G401 (cell line): ENCODE measurements around the gene ARHGAP8. TPM values are rescaled to one million over a fixed set of nuclear protein-coding genes. Genes with fewer than 3 reads are reported as not detected.

ENCODE experiments used
- DNase-seq: peaks from one replicate; pipeline ENCODE4 v3.0.0-alpha.2; 2015; ENCODE audit warnings: low spot score
- in situ Hi-C: cut with HindIII; loops from 2 replicates; pipeline ENCODE4 v1.10.0; 2016; ENCODE audit warnings: low sequenced_read_pairs, mixed read lengths
- total RNA-seq: library from RNA; depleted of rRNA; stranded (reverse); fragments of >200 nt; shearing (Covaris generic); gene quantifications from 2 replicates; pipeline ENCODE4 v1.2.3, GENCODE V29; 2014

ARHGAP8 gene
- total RNA-seq, 1 experiment from 2014 or later = 15.7 TPM

DNA sequence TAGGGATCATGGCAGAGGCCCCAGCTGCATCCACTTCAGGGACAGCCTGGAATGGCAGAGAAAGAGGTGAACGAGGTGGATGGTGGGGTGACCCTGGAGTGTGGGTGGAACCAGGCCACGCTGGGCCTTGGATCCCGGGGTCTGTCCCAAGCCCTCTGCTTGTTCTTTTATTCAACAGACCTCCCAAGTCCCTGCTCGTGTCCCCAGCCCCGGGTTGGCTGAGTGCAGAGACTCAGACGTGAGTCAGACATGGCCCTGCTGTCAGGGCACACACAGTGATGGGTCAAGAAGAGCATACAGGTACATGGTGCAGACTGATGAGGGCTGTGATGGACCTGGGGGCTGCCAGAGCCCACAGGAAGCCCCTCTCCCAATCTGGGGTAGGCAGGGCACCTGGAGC lies 6.6 kb downstream of the ARHGAP8 start:
- in situ Hi-C loops = no loop called here
- no peak for DNase-seq

DNA sequence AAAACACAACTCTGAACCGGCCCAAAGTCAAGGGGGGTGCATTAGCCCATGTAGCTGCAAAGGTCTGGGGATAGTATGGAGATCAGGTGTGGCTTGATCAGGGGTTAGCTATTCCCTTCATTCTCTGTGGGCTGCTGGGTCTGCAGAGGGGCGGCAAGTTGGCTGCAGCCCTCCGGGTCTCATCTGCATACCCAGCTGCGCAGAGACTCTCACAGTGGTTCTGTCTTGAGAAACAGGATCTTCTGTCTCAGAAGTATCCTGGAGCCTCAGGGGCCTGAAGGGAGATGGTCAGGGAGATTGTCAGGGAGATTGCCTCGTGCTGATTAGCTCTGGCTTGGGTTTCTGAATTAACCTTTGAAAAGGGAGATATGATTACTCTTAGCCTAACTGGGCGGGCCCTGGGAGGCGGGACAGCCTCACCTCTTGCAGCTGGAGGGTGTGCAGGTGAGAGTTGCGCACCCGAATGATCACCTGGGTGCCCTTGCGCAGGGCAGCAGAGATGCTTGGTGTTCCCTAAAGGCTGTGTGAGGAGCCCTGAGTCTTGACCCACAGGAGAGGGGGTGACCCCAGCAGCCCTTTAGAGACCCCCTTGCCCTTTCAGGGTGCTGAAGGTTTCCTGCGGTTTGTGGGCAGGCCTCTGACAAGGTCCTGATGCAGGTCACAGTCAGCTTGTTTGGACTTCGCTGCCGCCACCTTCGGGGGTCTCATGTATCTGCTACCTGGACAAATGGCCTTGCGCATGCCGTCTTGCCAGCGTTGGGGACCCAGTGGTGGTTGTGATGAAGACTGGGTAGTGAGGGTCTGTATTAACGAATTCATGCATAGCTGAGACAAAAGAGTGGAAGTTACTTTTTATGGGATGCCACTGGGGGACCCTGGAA lies 7.3 kb downstream of the ARHGAP8 start:
- no peak for DNase-seq
- in situ Hi-C loops = no loop called here

DNA sequence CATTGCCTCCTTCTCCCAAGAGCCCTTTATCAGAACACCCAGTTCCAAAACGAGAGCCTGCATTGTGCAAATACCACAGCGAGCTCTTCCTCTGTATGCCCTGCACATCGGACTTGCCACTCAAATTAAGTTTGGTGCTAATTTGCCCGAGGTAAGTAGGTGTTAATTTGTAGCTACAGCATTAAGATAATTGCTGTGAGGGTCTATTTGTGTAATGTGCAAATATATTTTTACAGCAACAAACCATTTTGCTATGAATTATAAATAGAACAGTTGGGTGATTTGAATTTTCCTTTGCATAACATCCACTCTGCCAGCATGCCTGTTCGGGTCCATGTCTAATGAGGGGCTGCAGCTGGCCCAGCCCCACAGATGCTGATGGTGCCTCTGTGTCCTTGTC lies 8.1 kb downstream of the ARHGAP8 start:
- in situ Hi-C loops = no loop called here
- DNase-seq = no peak

DNA sequence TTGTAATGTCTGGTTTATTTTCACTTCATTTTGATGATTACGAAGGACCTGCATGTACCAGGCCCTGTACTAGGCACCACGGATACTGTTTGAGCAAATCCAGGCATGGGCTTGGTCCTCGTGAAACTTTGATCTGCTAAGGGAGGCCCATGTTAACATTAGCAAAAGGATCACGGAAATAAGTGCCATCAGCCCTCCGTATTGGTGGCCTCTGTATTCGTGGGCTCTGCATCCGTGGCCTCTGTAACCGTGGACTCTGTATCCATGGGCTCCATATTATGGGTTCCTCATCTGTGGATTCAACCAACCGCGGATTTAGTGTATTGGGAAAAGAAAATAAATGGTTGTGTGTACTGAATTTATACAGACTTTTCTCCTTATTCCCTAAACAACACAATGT lies 8.7 kb downstream of the ARHGAP8 start:
- no peak for DNase-seq
- in situ Hi-C loops = no loop called here

DNA sequence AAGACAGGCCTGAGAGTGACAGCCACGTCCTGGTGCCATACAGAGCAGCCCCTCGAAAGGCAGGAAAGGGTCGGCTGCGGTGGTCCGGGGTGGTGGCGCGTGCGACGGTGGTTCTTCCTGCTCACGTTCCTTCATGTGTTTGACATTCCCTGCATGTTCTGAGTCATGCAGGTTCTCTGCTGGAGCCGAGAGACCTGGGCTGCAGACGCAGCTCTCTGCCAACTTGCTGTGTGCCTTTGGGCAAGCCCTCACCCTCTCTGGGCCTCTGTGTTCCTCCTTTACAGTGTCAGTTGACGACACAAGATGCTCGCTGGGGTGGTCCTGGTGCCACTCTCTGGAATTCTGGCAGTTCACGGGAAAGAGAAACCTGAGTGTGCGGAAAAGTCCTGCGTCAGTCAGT lies 12.0 kb downstream of the ARHGAP8 start:
- in situ Hi-C loops = no loop called here
- no peak for DNase-seq

DNA sequence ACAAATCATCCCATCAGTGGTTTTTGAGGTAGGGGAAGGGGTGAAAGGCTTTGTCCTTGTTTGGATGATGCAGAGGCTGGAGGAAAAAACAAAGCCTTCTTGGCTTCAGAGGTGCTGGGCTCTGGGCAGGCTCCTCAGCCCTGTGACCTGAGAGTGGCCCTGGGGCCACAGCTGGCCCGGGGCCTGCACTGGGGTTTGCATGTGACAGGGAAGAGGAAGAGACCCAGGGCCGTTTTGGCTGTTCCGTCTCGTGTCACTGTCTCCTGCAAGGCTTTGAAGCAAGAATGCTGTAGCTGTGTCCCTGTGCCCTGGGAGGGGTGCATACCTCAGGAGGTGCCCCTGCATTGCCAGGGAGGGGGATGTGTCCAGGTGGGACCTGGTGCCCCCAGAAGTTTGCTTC lies 12.6 kb downstream of the ARHGAP8 start:
- DNase-seq = no peak
- in situ Hi-C loops = no loop called here

DNA sequence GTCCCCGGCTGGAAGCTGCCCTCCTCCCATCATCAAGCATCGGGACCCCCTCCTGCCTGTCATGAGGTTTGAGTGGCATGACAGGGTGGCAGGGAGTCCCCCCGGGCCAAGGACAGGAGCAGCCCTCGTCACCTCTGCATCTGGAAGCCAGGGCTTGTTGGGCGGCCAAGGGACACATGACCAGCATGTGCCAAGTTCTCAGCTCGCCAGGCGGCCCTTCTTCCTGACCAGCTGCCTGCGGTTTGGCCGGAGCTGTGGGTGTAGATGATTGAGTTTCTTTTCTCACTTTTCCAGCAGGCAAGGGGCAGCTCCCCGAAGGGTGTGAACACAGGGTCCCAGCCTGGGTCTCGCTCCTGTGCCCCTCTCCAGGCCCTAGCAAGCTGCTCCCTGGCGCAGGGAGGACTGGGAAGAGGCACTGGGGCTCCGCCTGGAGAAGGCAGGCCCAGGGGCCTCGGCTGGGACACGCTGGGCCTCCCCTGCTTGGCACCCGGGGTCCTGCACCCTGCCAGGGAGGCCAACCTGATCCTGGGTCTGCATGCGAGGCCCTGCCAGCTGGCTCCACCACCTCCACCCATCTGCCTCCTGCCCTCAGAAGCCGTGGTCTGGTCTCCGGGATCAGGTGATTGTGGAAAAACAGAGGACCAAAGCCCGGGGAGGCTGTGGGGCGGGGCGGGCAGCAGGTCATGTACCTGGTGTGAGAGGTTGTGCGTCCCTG lies 13.4 kb downstream of the ARHGAP8 start:
- in situ Hi-C loops = no loop called here
- DNase-seq = no peak

DNA sequence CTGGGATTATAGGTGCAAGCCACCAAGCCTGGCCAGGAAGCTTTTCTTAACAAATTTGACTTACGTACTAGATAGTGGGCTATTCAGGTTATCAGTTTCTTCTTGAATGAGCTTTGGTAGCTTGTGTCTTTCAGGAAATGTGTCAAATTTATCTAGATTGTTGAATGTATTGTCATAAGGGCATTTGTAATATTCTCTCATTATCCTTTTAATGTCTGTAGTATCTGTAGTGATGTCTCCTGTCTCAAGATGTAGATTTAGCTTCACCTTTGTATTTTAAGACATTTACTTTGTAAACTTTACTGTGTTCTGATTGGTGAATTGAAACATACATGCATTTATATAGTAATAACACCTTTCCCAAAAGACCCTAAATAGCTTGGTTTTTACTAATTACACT lies 20.7 kb downstream of the ARHGAP8 start:
- in situ Hi-C loops = no loop called here

DNA sequence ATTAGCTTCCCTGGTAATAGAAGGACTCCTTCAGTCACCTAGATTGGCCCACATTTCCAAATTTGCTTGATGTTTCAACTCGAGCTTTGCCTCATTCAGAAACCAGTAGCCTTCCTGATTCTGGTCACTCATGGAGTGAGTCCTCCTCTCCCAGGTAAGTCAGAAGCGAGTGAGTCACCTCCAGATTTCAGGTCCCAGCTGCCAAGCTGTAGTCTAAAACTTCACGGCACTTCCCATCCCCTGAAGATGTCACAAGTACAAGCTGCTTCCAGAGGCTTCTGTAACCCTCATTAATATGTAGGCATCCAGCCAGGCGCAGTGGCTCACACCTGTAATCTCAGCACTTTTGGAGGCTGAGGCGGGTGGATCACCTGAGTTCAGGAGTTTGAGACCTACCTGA lies 23.5 kb downstream of the ARHGAP8 start:
- in situ Hi-C loops = no loop called here

More for the DNA sequence above, 20.7 kb downstream of the ARHGAP8 start:
- DNase-seq = no peak

DNA sequence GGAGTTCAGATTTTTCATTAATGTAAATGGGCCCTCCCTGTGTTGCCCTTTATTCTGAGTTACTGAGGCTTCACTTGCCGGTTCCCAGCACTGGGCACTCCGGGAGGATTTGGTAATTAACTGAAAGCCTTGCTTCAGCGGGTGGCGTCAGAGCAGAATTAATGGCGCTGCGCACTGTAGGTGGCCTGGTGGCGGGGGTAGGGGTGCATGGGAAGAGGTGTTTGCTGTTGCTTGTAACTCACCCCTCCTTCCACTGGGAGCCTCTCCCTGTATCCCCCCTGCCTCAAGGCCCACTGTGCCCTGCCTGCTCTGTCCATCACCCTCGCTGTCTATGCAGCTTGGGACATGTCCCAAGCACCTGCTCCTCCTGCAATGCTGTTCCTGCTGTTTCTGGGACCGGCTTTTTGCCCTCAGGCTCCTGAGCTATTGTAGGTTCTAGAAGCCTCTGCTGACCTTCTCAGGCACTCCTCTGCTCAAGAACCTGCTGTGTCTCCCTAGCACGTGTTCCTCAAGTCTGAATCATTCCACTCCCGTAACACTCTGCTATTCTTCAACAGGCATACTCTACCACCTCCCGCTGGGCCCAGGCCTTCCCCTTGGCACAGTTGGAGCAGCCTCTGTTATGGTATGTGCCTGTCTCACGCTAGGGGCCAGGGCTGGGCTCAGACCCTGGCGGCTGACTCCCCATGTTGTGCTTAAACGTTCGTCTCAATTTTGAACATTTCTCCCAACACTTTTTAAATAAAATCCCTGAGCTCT lies 24.4 kb downstream of the ARHGAP8 start:
- in situ Hi-C loops = no loop called here
- no peak for DNase-seq

More for the DNA sequence above, 23.5 kb downstream of the ARHGAP8 start:
- no peak for DNase-seq

DNA sequence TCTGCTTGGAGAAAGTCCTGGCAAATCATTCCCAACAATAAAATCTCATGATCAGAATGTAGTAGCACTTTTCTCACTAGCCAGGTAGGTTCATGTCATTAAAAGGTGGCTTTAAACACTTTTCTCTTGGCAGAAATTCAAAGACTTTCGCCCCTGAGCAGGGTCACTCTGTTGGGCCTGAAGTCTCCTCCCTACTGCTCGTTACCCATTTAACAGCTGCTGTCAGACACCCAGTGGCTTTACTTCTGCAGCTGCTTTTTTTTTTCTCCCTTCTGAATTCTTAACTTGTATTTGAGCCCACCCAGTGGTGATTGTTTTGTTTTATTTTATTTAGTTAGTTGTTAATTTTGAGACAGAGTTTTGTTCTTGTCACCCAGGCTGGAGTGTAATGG lies 25.0 kb downstream of the ARHGAP8 start:
- no peak for DNase-seq
- in situ Hi-C loops = no loop called here

DNA sequence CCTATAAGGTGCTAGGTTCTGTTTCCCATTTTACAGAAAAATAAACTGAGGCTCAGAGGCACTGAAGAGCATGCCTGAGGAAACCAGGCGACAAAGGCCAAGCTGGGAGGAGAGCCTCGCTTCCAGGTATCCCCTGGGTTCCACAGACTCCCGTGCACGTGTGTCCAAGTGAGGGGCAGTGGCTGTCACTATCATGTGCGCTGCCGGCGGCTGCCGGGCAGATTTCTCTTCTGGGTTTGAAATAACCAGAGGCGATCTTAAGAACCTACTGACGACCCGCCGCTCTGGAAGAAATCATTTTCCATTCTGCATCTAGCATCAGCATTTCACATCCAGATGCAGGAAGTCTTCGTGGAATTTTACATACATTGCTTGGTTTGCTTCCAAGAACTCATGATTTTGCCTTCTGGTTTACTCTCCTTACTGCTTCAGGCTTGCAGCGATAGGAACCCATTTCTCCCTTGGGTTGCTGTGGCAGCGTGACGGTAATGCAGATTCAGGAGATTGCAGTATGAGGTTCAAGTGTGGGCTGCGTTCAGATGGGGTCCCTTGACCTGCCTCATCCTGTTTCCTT lies 28.6 kb downstream of the ARHGAP8 start:
- DNase-seq = no peak
- in situ Hi-C loops = no loop called here

DNA sequence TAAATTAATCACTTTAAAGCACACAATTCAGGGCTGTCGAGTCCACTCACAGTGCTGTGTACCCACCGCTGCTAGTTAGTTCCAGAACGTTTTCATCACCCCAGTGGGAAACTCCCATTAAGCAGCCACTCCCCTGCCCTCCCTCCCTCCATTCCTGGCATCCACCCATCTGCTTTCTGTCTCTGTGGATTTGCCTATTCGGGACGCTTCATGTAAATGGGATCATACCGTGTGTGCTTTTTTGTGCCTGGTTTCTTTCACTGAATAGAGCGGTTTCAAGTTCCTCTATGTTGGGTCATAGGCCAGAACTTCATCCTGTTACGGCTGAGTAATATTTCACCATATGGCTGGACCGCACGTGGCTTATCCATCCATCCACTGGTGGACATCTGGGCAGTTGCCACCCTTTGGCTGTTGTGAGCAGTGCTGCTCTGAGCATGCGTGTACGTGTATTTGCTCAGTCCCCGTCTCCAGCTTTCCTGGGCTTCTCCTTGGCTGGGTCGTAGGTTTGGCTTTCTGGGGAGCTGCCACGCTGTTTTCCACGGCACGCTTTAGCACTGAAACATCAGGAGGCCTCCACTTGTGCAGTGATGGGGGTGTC lies 30.1 kb downstream of the ARHGAP8 start:
- DNase-seq = no peak
- in situ Hi-C loops = no loop called here

DNA sequence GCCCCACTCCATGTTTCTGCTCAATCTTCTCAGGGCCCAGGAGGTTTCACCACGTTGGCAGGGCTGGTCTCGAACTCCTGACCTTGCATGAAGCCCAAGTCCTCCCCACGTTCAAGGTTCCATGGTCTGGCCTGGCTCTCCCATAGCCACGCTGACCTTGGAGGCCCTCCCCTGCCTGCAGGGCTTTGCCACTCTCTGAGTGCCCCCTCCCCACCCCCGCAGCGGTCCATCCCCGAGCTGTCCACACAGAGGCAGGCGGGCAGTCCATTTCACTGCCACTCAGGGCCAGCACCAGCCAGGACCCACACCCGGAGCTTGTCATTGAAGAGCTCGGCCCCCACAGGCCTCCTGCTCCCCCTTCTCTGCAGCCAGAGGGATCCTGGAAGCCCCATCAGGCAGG lies 30.7 kb downstream of the ARHGAP8 start:
- in situ Hi-C loops = no loop called here
- DNase-seq = no peak

DNA sequence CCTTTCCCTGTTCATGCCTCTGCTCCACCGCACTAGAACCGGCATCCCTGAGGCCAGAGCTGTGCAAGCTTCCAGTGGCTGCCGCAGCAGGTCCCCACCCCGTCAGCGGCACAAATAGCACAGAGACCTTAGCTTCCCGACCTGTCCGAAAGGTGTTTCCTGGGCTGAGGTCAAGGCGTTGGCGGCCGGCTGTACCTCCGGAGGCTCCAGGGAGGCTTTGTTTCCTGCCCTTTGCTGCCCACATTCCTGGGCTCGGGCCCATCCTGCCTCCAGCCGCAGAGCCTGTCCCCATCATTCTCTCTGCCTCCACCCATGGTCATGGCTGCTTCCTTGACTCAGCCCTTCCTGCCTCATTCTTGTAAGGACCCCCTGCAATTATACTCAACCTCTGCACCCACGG lies 31.2 kb downstream of the ARHGAP8 start:
- in situ Hi-C loops = no loop called here
- DNase-seq = no peak

DNA sequence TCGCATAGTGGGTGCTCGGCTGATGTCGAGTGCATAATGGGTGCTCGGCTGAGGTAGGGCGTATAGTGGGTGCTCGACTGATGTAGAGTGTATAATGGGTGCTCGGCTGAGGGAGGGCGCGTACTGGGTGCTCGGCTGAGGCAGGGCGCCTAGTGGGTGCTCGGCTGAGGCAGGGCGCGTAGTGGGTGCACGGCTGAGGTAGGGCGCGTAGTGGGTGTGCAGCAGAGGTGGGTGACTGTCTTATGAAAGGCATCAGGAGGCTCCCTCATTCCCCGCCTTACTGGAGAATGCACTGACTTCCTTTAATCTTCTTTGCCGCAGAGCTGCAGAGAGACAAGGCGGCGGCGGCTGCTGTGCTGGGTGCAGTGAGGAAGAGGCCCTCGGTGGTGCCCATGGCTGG lies 33.8 kb downstream of the ARHGAP8 start:
- DNase-seq = no peak
- in situ Hi-C loops = no loop called here

DNA sequence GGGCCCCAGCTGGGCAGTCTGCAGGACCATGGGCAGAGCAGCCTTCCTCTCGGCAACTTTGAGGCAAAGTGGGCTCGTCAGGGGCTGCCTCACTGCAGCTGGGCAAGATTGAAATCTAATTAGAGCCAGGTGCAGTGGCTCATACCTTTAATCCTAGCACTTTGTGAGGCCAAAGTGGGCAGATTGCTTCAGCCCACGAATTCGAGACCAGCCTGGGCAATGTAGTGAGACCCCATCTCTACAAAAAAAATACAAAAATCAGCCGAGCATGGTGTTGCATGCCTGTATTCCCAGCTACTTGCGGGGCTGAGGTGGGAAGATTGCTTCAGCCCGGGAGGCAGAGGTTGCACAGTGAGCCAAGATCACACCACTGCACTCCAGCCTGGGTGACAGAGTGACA lies 34.2 kb downstream of the ARHGAP8 start:
- in situ Hi-C loops = no loop called here

DNA sequence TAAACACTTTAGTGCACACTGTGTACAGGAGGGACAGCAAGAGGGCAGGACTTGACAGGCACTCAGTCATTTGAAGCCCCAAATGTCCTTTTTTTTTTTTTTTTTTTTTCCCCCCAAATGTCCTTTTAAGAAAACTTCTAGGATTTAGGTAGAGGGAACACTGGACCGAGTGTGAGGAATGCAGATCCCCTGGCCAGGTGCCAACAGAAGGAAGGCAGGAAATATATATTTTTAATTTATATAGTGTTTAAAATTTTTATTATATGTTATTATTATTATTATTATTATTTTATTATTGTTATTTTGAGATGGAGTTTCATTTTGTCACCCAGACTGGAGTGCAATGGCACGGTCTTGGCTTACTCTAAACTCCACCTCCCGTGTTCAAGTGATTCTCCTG lies 35.5 kb downstream of the ARHGAP8 start:
- in situ Hi-C loops = no loop called here

More for the DNA sequence above, 34.2 kb downstream of the ARHGAP8 start:
- DNase-seq = no peak

DNA sequence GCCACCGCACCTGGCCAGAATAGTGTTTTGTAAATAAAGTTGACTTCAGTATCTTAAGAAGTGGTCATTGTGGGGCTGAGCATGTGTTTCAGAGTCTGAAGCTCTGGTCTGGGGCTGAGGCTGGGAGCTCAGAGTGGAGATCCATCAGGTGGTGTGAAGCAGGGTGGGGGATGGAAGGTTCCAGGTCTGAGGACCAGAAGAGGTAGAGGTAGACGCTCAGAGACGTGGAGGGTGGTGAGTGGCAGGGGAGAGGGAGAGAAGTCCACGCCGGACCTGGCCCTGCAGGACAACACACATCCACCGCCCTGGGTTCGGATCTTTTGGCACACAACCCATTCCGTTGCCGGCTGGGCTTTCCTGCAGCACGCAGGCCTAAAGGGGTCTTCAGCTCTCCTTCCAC lies 40.7 kb downstream of the ARHGAP8 start:
- no peak for DNase-seq
- in situ Hi-C loops = loop anchor here (10.0 kb wide), 1 partner anchor 482 kb away; no protein-coding TSS in a partner anchor

More for the DNA sequence above, 35.5 kb downstream of the ARHGAP8 start:
- no peak for DNase-seq
